ENCODE measurements around the gene LCE1F. TPM values are rescaled to one million over a fixed set of nuclear protein-coding genes. Genes with fewer than 3 reads are reported as not detected.

Gene LCE1F
- not detected for polyA plus RNA-seq (2013, experiment 1 of 2)
- not detected for polyA plus RNA-seq (2013, experiment 2 of 2)

GRCh38 chr1:152774875-152775274 is at the start of gene LCE1F:
TSS of gene LCE1F (plus strand) at chr1:152775140. CDS start at chr1:152776372, 1,232 bp downstream.
- WGBS, 2 donors (ENCODE audit: extremely low coverage in 2 of 2, insufficient read length in 2 of 2, insufficient replicate concordance in 1 of 2), result no CpG with 5 or more reads among the region's 6 CpGs
- H3K79me1 ChIP-seq (ENCODE audit: low read depth, low read length), result no peaks in the 10 kb centered on the region

GRCh38 chr1:152725261-152725660 is 49.7 kb upstream of the LCE1F start:
- H3K9ac ChIP-seq (ENCODE audit: low read depth, low read length, poor library complexity), result no peak overlapping the region
- no peak overlapping the region for H3K4me3 ChIP-seq (ENCODE audit: low read length in 2 of 2)
- H3K9me3 ChIP-seq (replicated peaks in 1 of 2; ENCODE audit: control insufficient read depth in 2 of 2, insufficient read depth in 1 of 2, low read depth in 1 of 2, low read length in 2 of 2), result peaks cover 0 to 23% of the 10 kb centered on the region in 2 donors
- no peak overlapping the region for H2BK12ac ChIP-seq (ENCODE audit: low read length)
- H2BK120ac ChIP-seq (ENCODE audit: low read depth, low read length), result no peak overlapping the region
- H3K23ac ChIP-seq (ENCODE audit: low read depth, low read length, poor library complexity), result no peak overlapping the region
- H3K4ac ChIP-seq (ENCODE audit: low read length), result no peak overlapping the region
- no peak overlapping the region for H2AK5ac ChIP-seq (ENCODE audit: low read depth, low read length)
- H2BK15ac ChIP-seq (ENCODE audit: low read length), result no peak overlapping the region
- H2BK5ac ChIP-seq (ENCODE audit: low read length), result no peak overlapping the region
- no peak overlapping the region for H3K14ac ChIP-seq (ENCODE audit: low read length)
- no peak overlapping the region for H3K18ac ChIP-seq (ENCODE audit: low read length)
- no peaks in the 10 kb centered on the region for H3K36me3 ChIP-seq (replicated peaks in 1 of 2; ENCODE audit: control insufficient read depth in 2 of 2, insufficient read depth in 2 of 2, low read length in 2 of 2)
- no peak overlapping the region for H3K4me2 ChIP-seq (ENCODE audit: insufficient read depth, low read length, poor library complexity, severe bottlenecking)
- H3K79me1 ChIP-seq (ENCODE audit: low read depth, low read length), result peaks cover 2% of the 10 kb centered on the region
- H3K4me1 ChIP-seq (ENCODE audit: control insufficient read depth in 2 of 2, insufficient read depth in 1 of 2, low read depth in 1 of 2, low read length in 2 of 2), result no peaks in the 10 kb centered on the region
- no peak overlapping the region for H2AFZ ChIP-seq (ENCODE audit: low read length)
- no peak overlapping the region for H4K91ac ChIP-seq (ENCODE audit: low read depth, low read length, poor library complexity)
- H3K27ac ChIP-seq (replicated peaks; ENCODE audit: low read length), result no peak overlapping the region
- H3K27me3 ChIP-seq (ENCODE audit: control insufficient read depth in 3 of 3, insufficient read depth in 3 of 3, low read depth in 1 of 3, low read length in 3 of 3), result no peaks in the 10 kb centered on the region
- no peak overlapping the region for H4K8ac ChIP-seq (ENCODE audit: low read depth, low read length)
- no peak for DNase-seq (ENCODE audit: low spot score)

More at GRCh38 chr1:152774875-152775274, at the start of gene LCE1F:
- H3K27me3 ChIP-seq (ENCODE audit: control insufficient read depth in 3 of 3, insufficient read depth in 3 of 3, low read depth in 1 of 3, low read length in 3 of 3), result no peaks in the 10 kb centered on the region
- H3K4me3 ChIP-seq (ENCODE audit: low read length in 2 of 2), result no peak within 1 kb of the TSS
- no peaks in the 10 kb centered on the region for H3K4me1 ChIP-seq (ENCODE audit: control insufficient read depth in 2 of 2, insufficient read depth in 1 of 2, low read depth in 1 of 2, low read length in 2 of 2)
- no peak within 1 kb of the TSS for H3K14ac ChIP-seq (ENCODE audit: low read length)
- no peak within 1 kb of the TSS for H3K18ac ChIP-seq (ENCODE audit: low read length)
- no peak for DNase-seq (ENCODE audit: low spot score)
- no peak within 1 kb of the TSS for H3K4me2 ChIP-seq (ENCODE audit: insufficient read depth, low read length, poor library complexity, severe bottlenecking)
- peaks cover 0 to 17% of the 10 kb centered on the region in 2 donors for H3K9me3 ChIP-seq (replicated peaks in 1 of 2; ENCODE audit: control insufficient read depth in 2 of 2, insufficient read depth in 1 of 2, low read depth in 1 of 2, low read length in 2 of 2)
- no peak within 1 kb of the TSS for H4K8ac ChIP-seq (ENCODE audit: low read depth, low read length)
- no peak within 1 kb of the TSS for H2AFZ ChIP-seq (ENCODE audit: low read length)
- no peak within 1 kb of the TSS for H3K23ac ChIP-seq (ENCODE audit: low read depth, low read length, poor library complexity)
- no peak within 1 kb of the TSS for H3K27ac ChIP-seq (replicated peaks; ENCODE audit: low read length)
- H2AK5ac ChIP-seq (ENCODE audit: low read depth, low read length), result no peak within 1 kb of the TSS
- H2BK12ac ChIP-seq (ENCODE audit: low read length), result no peak within 1 kb of the TSS
- H2BK5ac ChIP-seq (ENCODE audit: low read length), result no peak within 1 kb of the TSS
- no peak within 1 kb of the TSS for H2BK120ac ChIP-seq (ENCODE audit: low read depth, low read length)
- no peak within 1 kb of the TSS for H3K9ac ChIP-seq (ENCODE audit: low read depth, low read length, poor library complexity)
- H2BK15ac ChIP-seq (ENCODE audit: low read length), result no peak within 1 kb of the TSS
- no peak within 1 kb of the TSS for H3K4ac ChIP-seq (ENCODE audit: low read length)
- no peak within 1 kb of the TSS for H4K91ac ChIP-seq (ENCODE audit: low read depth, low read length, poor library complexity)
- no peaks in the 10 kb centered on the region for H3K36me3 ChIP-seq (replicated peaks in 1 of 2; ENCODE audit: control insufficient read depth in 2 of 2, insufficient read depth in 2 of 2, low read length in 2 of 2)

DNA sequence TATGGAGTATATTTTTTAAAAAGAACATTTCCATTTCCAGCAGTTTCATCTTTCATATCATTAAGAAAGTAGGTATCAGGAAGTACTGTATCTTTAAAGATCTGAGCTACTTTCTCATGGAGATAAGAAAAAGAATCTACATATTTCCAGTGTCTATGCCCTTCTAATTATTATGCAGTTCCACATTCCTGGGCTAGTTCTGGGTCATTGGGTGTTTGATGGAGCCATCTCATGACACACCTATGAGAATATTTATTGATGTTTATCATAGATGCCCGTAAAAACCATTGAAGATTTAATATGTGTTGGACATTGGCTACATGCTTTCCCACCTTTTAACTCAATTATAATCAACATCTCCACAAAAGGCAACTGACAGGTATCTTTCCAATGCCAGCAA is 46.0 kb upstream of the LCE1F start:
- Histone ChIP-seq H2BK12ac (ENCODE audit: low read length) (no peak overlapping the region), H3K14ac (ENCODE audit: low read length) (no peak overlapping the region), H4K91ac (ENCODE audit: low read depth, low read length, poor library complexity) (no peak overlapping the region), H2AK5ac (ENCODE audit: low read depth, low read length) (no peak overlapping the region), H2BK120ac (ENCODE audit: low read depth, low read length) (no peak overlapping the region), H4K8ac (ENCODE audit: low read depth, low read length) (no peak overlapping the region), H3K4ac (ENCODE audit: low read length) (no peak overlapping the region), H2BK5ac (ENCODE audit: low read length) (no peak overlapping the region), H3K9me3 (replicated peaks in 1 of 2; ENCODE audit: control insufficient read depth in 2 of 2, insufficient read depth in 1 of 2, low read depth in 1 of 2, low read length in 2 of 2) (peaks cover 0 to 19% of the 10 kb centered on the region in 2 donors), H2AFZ (ENCODE audit: low read length) (no peak overlapping the region), H3K27ac (replicated peaks; ENCODE audit: low read length) (no peak overlapping the region), H2BK15ac (ENCODE audit: low read length) (no peak overlapping the region), H3K4me1 (ENCODE audit: control insufficient read depth in 2 of 2, insufficient read depth in 1 of 2, low read depth in 1 of 2, low read length in 2 of 2) (no peaks in the 10 kb centered on the region), H3K79me1 (ENCODE audit: low read depth, low read length) (peaks cover 2% of the 10 kb centered on the region), H3K27me3 (ENCODE audit: control insufficient read depth in 3 of 3, insufficient read depth in 3 of 3, low read depth in 1 of 3, low read length in 3 of 3) (no peaks in the 10 kb centered on the region), H3K18ac (ENCODE audit: low read length) (no peak overlapping the region), H3K36me3 (replicated peaks in 1 of 2; ENCODE audit: control insufficient read depth in 2 of 2, insufficient read depth in 2 of 2, low read length in 2 of 2) (no peaks in the 10 kb centered on the region), H3K4me2 (ENCODE audit: insufficient read depth, low read length, poor library complexity, severe bottlenecking) (no peak overlapping the region), H3K23ac (ENCODE audit: low read depth, low read length, poor library complexity) (no peak overlapping the region), H3K4me3 (ENCODE audit: low read length in 2 of 2) (no peak overlapping the region), H3K9ac (ENCODE audit: low read depth, low read length, poor library complexity) (no peak overlapping the region)
- DNase-seq (ENCODE audit: low spot score), result no peak
- WGBS, 2 donors (ENCODE audit: extremely low coverage in 2 of 2, insufficient read length in 2 of 2, insufficient replicate concordance in 1 of 2), result no CpG with 5 or more reads among the region's 1 CpG

- H3K4me2 ChIP-seq (ENCODE audit: insufficient read depth, low read length, poor library complexity, severe bottlenecking), result no peak overlapping the region
- H3K14ac ChIP-seq (ENCODE audit: low read length), result no peak overlapping the region
- H3K4me3 ChIP-seq (ENCODE audit: low read length in 2 of 2), result no peak overlapping the region
- no peak overlapping the region for H3K23ac ChIP-seq (ENCODE audit: low read depth, low read length, poor library complexity)
- no peak overlapping the region for H3K27ac ChIP-seq (replicated peaks; ENCODE audit: low read length)
- no peak overlapping the region for H2BK15ac ChIP-seq (ENCODE audit: low read length)
- H3K4ac ChIP-seq (ENCODE audit: low read length), result no peak overlapping the region
- no peak overlapping the region for H4K8ac ChIP-seq (ENCODE audit: low read depth, low read length)
- no peak overlapping the region for H2BK120ac ChIP-seq (ENCODE audit: low read depth, low read length)
- H2AK5ac ChIP-seq (ENCODE audit: low read depth, low read length), result no peak overlapping the region
- no peak overlapping the region for H2BK12ac ChIP-seq (ENCODE audit: low read length)
- H2AFZ ChIP-seq (ENCODE audit: low read length), result no peak overlapping the region
- H3K9ac ChIP-seq (ENCODE audit: low read depth, low read length, poor library complexity), result no peak overlapping the region
- no peak overlapping the region for H4K91ac ChIP-seq (ENCODE audit: low read depth, low read length, poor library complexity)
- H3K27me3 ChIP-seq (ENCODE audit: control insufficient read depth in 3 of 3, insufficient read depth in 3 of 3, low read depth in 1 of 3, low read length in 3 of 3), result no peaks in the 10 kb centered on the region
- no peak overlapping the region for H3K18ac ChIP-seq (ENCODE audit: low read length)
- H3K9me3 ChIP-seq (replicated peaks in 1 of 2; ENCODE audit: control insufficient read depth in 2 of 2, insufficient read depth in 1 of 2, low read depth in 1 of 2, low read length in 2 of 2), result peaks cover 0 to 14% of the 10 kb centered on the region in 2 donors
- H3K4me1 ChIP-seq (ENCODE audit: control insufficient read depth in 2 of 2, insufficient read depth in 1 of 2, low read depth in 1 of 2, low read length in 2 of 2), result no peaks in the 10 kb centered on the region
- DNase-seq (ENCODE audit: low spot score), result no peak
- no CpG with 5 or more reads among the region's 1 CpG for WGBS, 2 donors (ENCODE audit: extremely low coverage in 2 of 2, insufficient read length in 2 of 2, insufficient replicate concordance in 1 of 2)
- no peak overlapping the region for H2BK5ac ChIP-seq (ENCODE audit: low read length)
- no peaks in the 10 kb centered on the region for H3K36me3 ChIP-seq (replicated peaks in 1 of 2; ENCODE audit: control insufficient read depth in 2 of 2, insufficient read depth in 2 of 2, low read length in 2 of 2)
- no peaks in the 10 kb centered on the region for H3K79me1 ChIP-seq (ENCODE audit: low read depth, low read length)
Observed at GRCh38 chr1:152735648-152736047, 39.3 kb upstream of the LCE1F start.

All from neuronal stem cell (in vitro differentiated cells).